ENCODE measurements around the gene SEC14L6. TPM values are rescaled to one million over a fixed set of nuclear protein-coding genes. Genes with fewer than 3 reads are reported as not detected.

The SEC14L6 gene
- total RNA-seq, 2 donors from 2014 or later = 1.6 to 2.1 TPM

- DNase-seq = no peak
- 86% methylated on average over 1 of the region's 2 CpGs; no CpG with 5 or more reads in 1 of the 2 experiments for WGBS, 2 experiments (ENCODE audit: insufficient coverage in 1 of 2, insufficient read length in 1 of 2)
- Mint-ChIP-seq H3K36me3 (ENCODE audit: low read depth) (no peaks in the 10 kb centered on the region), H3K4me1 (peaks cover 10% of the 10 kb centered on the region), H3K27ac (no peak overlapping the region), H3K27me3 (ENCODE audit: insufficient read depth) (peaks cover 3% of the 10 kb centered on the region), H3K4me3 (no peak overlapping the region), H3K9me3 (no peaks in the 10 kb centered on the region)
- no peaks in the 10 kb centered on the region for H3K4me1 ChIP-seq (ENCODE audit: control insufficient read depth, insufficient read depth, low read length)
- TF ChIP-seq, protein P1, sequence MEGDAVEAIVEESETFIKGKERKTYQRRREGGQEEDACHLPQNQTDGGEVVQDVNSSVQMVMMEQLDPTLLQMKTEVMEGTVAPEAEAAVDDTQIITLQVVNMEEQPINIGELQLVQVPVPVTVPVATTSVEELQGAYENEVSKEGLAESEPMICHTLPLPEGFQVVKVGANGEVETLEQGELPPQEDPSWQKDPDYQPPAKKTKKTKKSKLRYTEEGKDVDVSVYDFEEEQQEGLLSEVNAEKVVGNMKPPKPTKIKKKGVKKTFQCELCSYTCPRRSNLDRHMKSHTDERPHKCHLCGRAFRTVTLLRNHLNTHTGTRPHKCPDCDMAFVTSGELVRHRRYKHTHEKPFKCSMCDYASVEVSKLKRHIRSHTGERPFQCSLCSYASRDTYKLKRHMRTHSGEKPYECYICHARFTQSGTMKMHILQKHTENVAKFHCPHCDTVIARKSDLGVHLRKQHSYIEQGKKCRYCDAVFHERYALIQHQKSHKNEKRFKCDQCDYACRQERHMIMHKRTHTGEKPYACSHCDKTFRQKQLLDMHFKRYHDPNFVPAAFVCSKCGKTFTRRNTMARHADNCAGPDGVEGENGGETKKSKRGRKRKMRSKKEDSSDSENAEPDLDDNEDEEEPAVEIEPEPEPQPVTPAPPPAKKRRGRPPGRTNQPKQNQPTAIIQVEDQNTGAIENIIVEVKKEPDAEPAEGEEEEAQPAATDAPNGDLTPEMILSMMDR (conservative IDR thresholded peaks at IDR 0.05) = no peak
- no peaks in the 10 kb centered on the region for H3K27me3 ChIP-seq (ENCODE audit: control insufficient read depth, insufficient read depth, low read length, poor library complexity, severe bottlenecking)
- no peak overlapping the region for H3K9ac ChIP-seq (ENCODE audit: extremely low read depth, low read length, poor library complexity, severe bottlenecking)
- no peak overlapping the region for H3K4me3 ChIP-seq (ENCODE audit: low read length)
- H3K9me3 ChIP-seq (ENCODE audit: control insufficient read depth, low read length) = no peaks in the 10 kb centered on the region
- no peak overlapping the region for H3K27ac ChIP-seq (ENCODE audit: low read depth, low read length)
- H3K36me3 ChIP-seq (ENCODE audit: control insufficient read depth, insufficient read depth, low read length) = no peaks in the 10 kb centered on the region
Observed at GRCh38 chr22:30479981-30480380, 66.6 kb downstream of the SEC14L6 start.

GRCh38 chr22:30474683-30475424 is 71.7 kb downstream of the SEC14L6 start:
- H3K27me3 Mint-ChIP-seq (ENCODE audit: insufficient read depth) = peaks cover 21% of the 10 kb centered on the region
- Histone ChIP-seq H3K9me3 (ENCODE audit: control insufficient read depth, low read length) (no peaks in the 10 kb centered on the region), H3K36me3 (ENCODE audit: control insufficient read depth, insufficient read depth, low read length) (no peaks in the 10 kb centered on the region), H3K9ac (ENCODE audit: extremely low read depth, low read length, poor library complexity, severe bottlenecking) (no peak overlapping the region), H3K4me3 (ENCODE audit: low read length) (no peak overlapping the region), H3K27ac (ENCODE audit: low read depth, low read length) (no peak overlapping the region), H3K27me3 (ENCODE audit: control insufficient read depth, insufficient read depth, low read length, poor library complexity, severe bottlenecking) (peaks cover 6% of the 10 kb centered on the region), H3K4me1 (ENCODE audit: control insufficient read depth, insufficient read depth, low read length) (no peaks in the 10 kb centered on the region)
- H3K4me3 Mint-ChIP-seq = no peak overlapping the region
- WGBS, 2 experiments (ENCODE audit: insufficient coverage in 1 of 2, insufficient read length in 1 of 2) = 83 to 86% methylated on average over 3 to 6 of the region's 6 CpGs
- H3K27ac Mint-ChIP-seq = no peak overlapping the region
- H3K4me1 Mint-ChIP-seq = peaks cover 10% of the 10 kb centered on the region
- H3K9me3 Mint-ChIP-seq = no peaks in the 10 kb centered on the region
- no peaks in the 10 kb centered on the region for H3K36me3 Mint-ChIP-seq (ENCODE audit: low read depth)
- DNase-seq = no peak
- TF ChIP-seq, protein P1 (conservative IDR thresholded peaks at IDR 0.05) = no peak

- Mint-ChIP-seq H3K36me3 (ENCODE audit: low read depth) (no peaks in the 10 kb centered on the region), H3K27ac (no peak overlapping the region), H3K4me3 (no peak overlapping the region), H3K4me1 (peaks cover 10% of the 10 kb centered on the region), H3K27me3 (ENCODE audit: insufficient read depth) (peaks cover 21% of the 10 kb centered on the region), H3K9me3 (no peaks in the 10 kb centered on the region)
- no peaks in the 10 kb centered on the region for H3K36me3 ChIP-seq (ENCODE audit: control insufficient read depth, insufficient read depth, low read length)
- no peak overlapping the region for H3K27ac ChIP-seq (ENCODE audit: low read depth, low read length)
- H3K9me3 ChIP-seq (ENCODE audit: control insufficient read depth, low read length) = no peaks in the 10 kb centered on the region
- 87 to 95% methylated on average over 4 of the region's 4 CpGs for whole genome bisulfite sequencing, 2 experiments (ENCODE audit: insufficient coverage in 1 of 2, insufficient read length in 1 of 2)
- H3K4me3 ChIP-seq (ENCODE audit: low read length) = no peak overlapping the region
- no peaks in the 10 kb centered on the region for H3K4me1 ChIP-seq (ENCODE audit: control insufficient read depth, insufficient read depth, low read length)
- TF ChIP-seq, protein P1 (conservative IDR thresholded peaks at IDR 0.05) = no peak
- H3K27me3 ChIP-seq (ENCODE audit: control insufficient read depth, insufficient read depth, low read length, poor library complexity, severe bottlenecking) = peaks cover 6% of the 10 kb centered on the region
- no peak overlapping the region for H3K9ac ChIP-seq (ENCODE audit: extremely low read depth, low read length, poor library complexity, severe bottlenecking)
- no peak for DNase-seq
Observed at GRCh38 chr22:30474121-30474520, 72.4 kb downstream of the SEC14L6 start.
